OCI-LY1 (cell line): Measurements from ENCODE around the gene TMIGD3.

Source experiments
- H2AFZ ChIP-seq: fragments of 200-600 bp; sonication (generic), shearing (Covaris generic); 2 replicates; pipeline ENCODE4 v1.6.0; 2014; ENCODE audit warnings: antibody characterized with exemption, mild to moderate bottlenecking, low read length
- H3F3A ChIP-seq: fragments of 200-600 bp; sonication (generic), shearing (Covaris generic); 2 replicates; pipeline ENCODE4 v1.6.0; 2014; ENCODE audit warnings: mild to moderate bottlenecking, antibody characterized with exemption, low read length, moderate library complexity; ENCODE audit not compliant: insufficient read depth
- H3K27ac ChIP-seq: fragments of 200-600 bp; sonication (generic); 2 replicates; pipeline ENCODE4 v1.5.1; 2014; ENCODE audit warnings: low read length, mixed run types, mild to moderate bottlenecking, low read depth; ENCODE audit not compliant: poor library complexity, severe bottlenecking
- H3K27me3 ChIP-seq: fragments of 200-600 bp; sonication (generic); 2 replicates; pipeline ENCODE4 v1.6.0; 2014; ENCODE audit warnings: antibody characterized with exemption, mild to moderate bottlenecking, low read length, moderate library complexity; ENCODE audit not compliant: insufficient read depth
- H3K36me3 ChIP-seq: fragments of 200-600 bp; sonication (generic); 2 replicates; pipeline ENCODE4 v1.6.1; 2014; ENCODE audit warnings: mild to moderate bottlenecking, antibody characterized with exemption, low read length, moderate library complexity, mixed read lengths; ENCODE audit not compliant: insufficient read depth
- H3K4me1 ChIP-seq: fragments of 200-600 bp; sonication (generic); 2 replicates; pipeline ENCODE4 v1.5.1; 2014; ENCODE audit warnings: mild to moderate bottlenecking, low read length, moderate library complexity; ENCODE audit not compliant: insufficient read depth, severe bottlenecking
- H3K4me2 ChIP-seq: fragments of 200-600 bp; sonication (generic), shearing (Covaris generic); 2 replicates; pipeline ENCODE4 v1.6.1; 2014; ENCODE audit warnings: low read length
- H3K4me3 ChIP-seq: fragments of 200-600 bp; sonication (generic); 2 replicates; pipeline ENCODE4 v1.5.1; 2014; ENCODE audit warnings: low read length, low read depth, mild to moderate bottlenecking, mixed read lengths; ENCODE audit not compliant: poor library complexity, severe bottlenecking
- H3K79me2 ChIP-seq: fragments of 200-600 bp; shearing (Covaris generic); 2 replicates; pipeline ENCODE4 v1.6.1; 2016; ENCODE audit warnings: mixed run types, low read length, mixed read lengths; ENCODE audit not compliant: insufficient read depth
- H3K9ac ChIP-seq: fragments of 200-600 bp; sonication (generic), shearing (Covaris generic); 2 replicates; pipeline ENCODE4 v1.6.1; 2014; ENCODE audit warnings: mild to moderate bottlenecking, low read length, mixed read lengths
- H3K9me2 ChIP-seq: fragments of 200-600 bp; sonication (generic), shearing (Covaris generic); 2 replicates; pipeline ENCODE4 v1.6.1; 2014; ENCODE audit warnings: low read depth, mild to moderate bottlenecking, low read length, mixed read lengths
- H3K9me3 ChIP-seq: fragments of 200-600 bp; shearing (Covaris generic); 2 replicates; pipeline ENCODE4 v1.6.1; 2014; ENCODE audit warnings: low read length, mixed read lengths
- H4K20me1 ChIP-seq: fragments of 200-600 bp; sonication (generic), shearing (Covaris generic); 2 replicates; pipeline ENCODE4 v1.6.0; 2016; ENCODE audit warnings: mild to moderate bottlenecking, low read length; ENCODE audit not compliant: insufficient read depth
- CTCF ChIP-seq: fragments of 200-600 bp; sonication (generic), shearing (Covaris generic); IDR thresholded peaks from 2 replicates; pipeline ENCODE4 v1.5.1; 2017; ENCODE audit warnings: mild to moderate bottlenecking, antibody characterized with exemption, low read length, moderate library complexity, mixed read lengths
- EZH2 ChIP-seq: fragments of 200-600 bp; sonication (generic), shearing (Covaris generic); IDR thresholded peaks from 2 replicates; pipeline ENCODE4 v1.8.0; 2017; ENCODE audit warnings: borderline replicate concordance, mixed run types, mild to moderate bottlenecking, antibody characterized with exemption, low read length, moderate library complexity, mixed read lengths

TMIGD3 gene

GRCh38 chr1:111444031-111444430 lies 59.4 kb downstream of the TMIGD3 start:
- Histone ChIP-seq H3K27ac (no peak overlapping the region), H3K9me2 (no peaks in the 10 kb centered on the region), H3K79me2 (peaks cover 22% of the 10 kb centered on the region), H3K9me3 (no peaks in the 10 kb centered on the region), H3K36me3 (peaks cover 85% of the 10 kb centered on the region), H3F3A (no peaks in the 10 kb centered on the region), H3K4me1 (peaks cover 23% of the 10 kb centered on the region), H3K9ac (no peak overlapping the region), H3K4me3 (no peak overlapping the region), H4K20me1 (no peaks in the 10 kb centered on the region), H3K27me3 (no peaks in the 10 kb centered on the region), H3K4me2 (no peak overlapping the region), H2AFZ (no peak overlapping the region)
- no peak for TF ChIP-seq CTCF
- no peak for TF ChIP-seq EZH2

DNA sequence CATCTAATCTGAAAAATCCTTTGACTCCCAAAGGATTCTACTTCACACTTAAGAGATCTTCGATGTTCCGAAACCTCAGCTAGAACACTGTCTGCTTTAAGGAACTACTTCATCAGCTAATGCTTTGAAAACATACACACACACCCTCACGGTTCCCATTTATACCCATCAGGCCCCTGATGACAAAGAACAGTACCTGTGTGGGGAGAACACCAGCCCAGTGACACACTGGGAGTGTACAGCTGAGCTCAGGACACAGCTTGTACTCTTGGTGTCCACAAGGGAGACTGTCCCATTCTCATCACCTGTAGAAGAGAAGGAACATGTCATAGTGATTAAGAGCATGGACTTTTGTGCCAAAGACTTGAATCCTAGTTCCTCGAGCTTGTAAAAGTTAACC lies 61.0 kb downstream of the TMIGD3 start:
- H4K20me1 ChIP-seq: no peaks in the 10 kb centered on the region
- no peaks in the 10 kb centered on the region; the same call in 1 of the 2 replicates for H3F3A ChIP-seq
- peaks cover 100% of the 10 kb centered on the region for H3K36me3 ChIP-seq
- H3K4me3 ChIP-seq: no peak overlapping the region
- H3K27me3 ChIP-seq: no peaks in the 10 kb centered on the region
- no peak overlapping the region; the same call in 1 of the 2 replicates for H3K9ac ChIP-seq
- H2AFZ ChIP-seq: no peak overlapping the region
- no peak for TF ChIP-seq CTCF
- no peak for TF ChIP-seq EZH2
- peaks cover 6% of the 10 kb centered on the region for H3K79me2 ChIP-seq
- no peaks in the 10 kb centered on the region for H3K9me2 ChIP-seq
- peaks cover 14% of the 10 kb centered on the region for H3K4me1 ChIP-seq
- H3K27ac ChIP-seq: no peak overlapping the region
- no peak overlapping the region for H3K4me2 ChIP-seq
- no peaks in the 10 kb centered on the region for H3K9me3 ChIP-seq

GRCh38 chr1:111441573-111442192 lies 61.8 kb downstream of the TMIGD3 start:
- no peaks in the 10 kb centered on the region; the same call in 1 of the 2 replicates for H3F3A ChIP-seq
- no peaks in the 10 kb centered on the region for H3K79me2 ChIP-seq
- H2AFZ ChIP-seq: no peak overlapping the region
- TF ChIP-seq EZH2 (no peak), CTCF (peak; percentile 85)
- no peak overlapping the region for H3K4me3 ChIP-seq
- no peaks in the 10 kb centered on the region for H3K27me3 ChIP-seq
- H3K36me3 ChIP-seq: peaks cover 96% of the 10 kb centered on the region
- no peak overlapping the region for H3K9ac ChIP-seq
- H3K4me1 ChIP-seq: peaks cover 6% of the 10 kb centered on the region
- no peaks in the 10 kb centered on the region for H3K9me3 ChIP-seq
- no peaks in the 10 kb centered on the region for H4K20me1 ChIP-seq
- H3K9me2 ChIP-seq: no peaks in the 10 kb centered on the region
- H3K27ac ChIP-seq: no peak overlapping the region
- no peak overlapping the region for H3K4me2 ChIP-seq
